HCT116 (cell line): ENCODE measurements around the gene FGD3. TPM values are rescaled to one million over a fixed set of nuclear protein-coding genes. Genes with fewer than 3 reads are reported as not detected.
"Not testable (repeated sequence)": the region's sequence is repeated elsewhere in the genome, so short reads cannot be mapped to it uniquely, and the experiment has no call there.

Experiments used
- ATAC-seq: fragments of 200-7000 bp; cut with Tn5 transposase; 2 replicates; pipeline ENCODE4 v1.9.1; 2020; ENCODE audit warnings: mild to moderate bottlenecking, moderate library complexity
- Bru-seq: library from RNA; stranded (reverse); fragments of 400-500 nt; gene quantifications from one replicate; lab custom pipeline; 2021; lab: Mats Ljungman, UMichigan
- BruChase-seq, 2 experiments: library from RNA; stranded (reverse); fragments of 400-500 nt; gene quantifications; one replicate each; lab custom pipeline; 2021; lab: Mats Ljungman, UMichigan
- BruUV-seq: library from RNA; stranded (reverse); fragments of 400-500 nt; replicated peaks from 2 replicates; lab custom pipeline; 2021; lab: Mats Ljungman, UMichigan
- CTCF ChIA-PET: fragments of 300-600 bp; sonication (Branson Sonifier 250); formaldehyde crosslinking; loops from one replicate; lab custom pipeline; 2021; ENCODE audit warnings: antibody characterized with exemption; lab: Charles Lee
- POLR2A ChIA-PET: fragments of 300-600, 350-600 bp; sonication (Branson Sonifier 250); formaldehyde crosslinking; loops from one replicate; lab custom pipeline; 2021; ENCODE audit warnings: antibody characterized with exemption; lab: Charles Lee
- RAD21 ChIA-PET, 2 experiments: fragments of 300-600 bp; sonication (Branson Sonifier 250); formaldehyde crosslinking; loops; one replicate each; lab custom pipeline; 2023; ENCODE audit warnings: low total read pairs in 2 of 2; ENCODE audit not compliant: uncharacterized antibody in 2 of 2, unreplicated experiment in 2 of 2, low non-redundant PET in 1 of 2; lab: Charles Lee
- DNase-seq: peaks from one replicate; pipeline ENCODE4 v3.0.0-alpha.2; 2010; ENCODE audit warnings: low read depth, low spot score
- H2AFZ ChIP-seq: fragments of 200-600 bp; shearing (Covaris generic), sonication (generic); 2 replicates; pipeline ENCODE4 v1.6.1; 2017; ENCODE audit warnings: low read depth, mixed run types, mixed read lengths, antibody characterized with exemption, low read length; ENCODE audit not compliant: poor library complexity, severe bottlenecking
- H3K27ac ChIP-seq: 2 replicates; pipeline ENCODE4 v1.5.1; 2012; ENCODE audit warnings: low read depth, low read length
- H3K27me3 ChIP-seq: fragments of 200-600 bp; sonication (generic); 2 replicates; pipeline ENCODE4 v1.6.1; 2016; ENCODE audit warnings: mixed run types, low read length, mixed read lengths; ENCODE audit not compliant: insufficient read depth
- H3K36me3 ChIP-seq, 2 experiments: fragments of 200-500 bp in 1 of 2; fragments of 200-600 bp in 1 of 2; sonication (Bioruptor generic) in 1 of 2; sonication (generic) in 1 of 2; 2 replicates each; pipeline versions ENCODE4 v1.5.1 to v1.6.1; 2014 to 2016; ENCODE audit warnings: low read length in 2 of 2, inconsistent platforms in 1 of 2, mixed read lengths in 1 of 2, mixed run types in 1 of 2; ENCODE audit not compliant: insufficient read depth in 2 of 2, control insufficient read depth in 1 of 2
- H3K4me1 ChIP-seq, 2 experiments: fragments of 200-600 bp in 1 of 2; sonication (generic) in 1 of 2; 2 replicates each; pipeline versions ENCODE4 v1.5.1 to v1.6.1; 2012 to 2017; ENCODE audit warnings: low read length in 2 of 2, inconsistent platforms in 1 of 2, mild to moderate bottlenecking in 1 of 2, mixed read lengths in 1 of 2, mixed run types in 1 of 2, moderate library complexity in 1 of 2; ENCODE audit not compliant: insufficient read depth in 2 of 2, control insufficient read depth in 1 of 2
- H3K4me2 ChIP-seq: fragments of 200-600 bp; sonication (generic); 2 replicates; pipeline ENCODE4 v1.6.1; 2017; ENCODE audit warnings: mixed run types, low read length, mixed read lengths
- H3K4me3 ChIP-seq, 2 experiments: fragments of 200-600 bp in 1 of 2; sonication (generic) in 1 of 2; replicated peaks in 1 of 2; 2 replicates each; pipeline ENCODE4 v1.5.1; 2011 to 2016; ENCODE audit warnings: low read length in 2 of 2, control low read depth in 1 of 2, low read depth in 1 of 2, mild to moderate bottlenecking in 1 of 2, mixed read lengths in 1 of 2, mixed run types in 1 of 2
- H3K79me2 ChIP-seq: fragments of 200-600 bp; sonication (generic); 2 replicates; pipeline ENCODE4 v1.6.1; 2017; ENCODE audit warnings: mild to moderate bottlenecking, mixed run types, low read length, moderate library complexity, mixed read lengths; ENCODE audit not compliant: insufficient read depth
- H3K9ac ChIP-seq: fragments of 200-600 bp; sonication (generic); 2 replicates; pipeline ENCODE4 v1.6.1; 2016; ENCODE audit warnings: low read length, mixed read lengths
- H3K9me2 ChIP-seq: fragments of 200-600 bp; sonication (generic), shearing (Covaris generic); 2 replicates; pipeline ENCODE4 v1.6.1; 2017; ENCODE audit warnings: mixed run types, mild to moderate bottlenecking, moderate library complexity; ENCODE audit not compliant: insufficient read depth
- H3K9me3 ChIP-seq, 2 experiments: fragments of 200-500 bp in 1 of 2; fragments of 200-600 bp in 1 of 2; sonication (Bioruptor generic) in 1 of 2; sonication (generic) in 1 of 2; 2 replicates each; pipeline ENCODE4 v1.6.1; 2014 to 2017; ENCODE audit warnings: low read length in 2 of 2, mixed read lengths in 2 of 2, inconsistent platforms in 1 of 2, low read depth in 1 of 2, mild to moderate bottlenecking in 1 of 2, mixed run types in 1 of 2, moderate library complexity in 1 of 2; ENCODE audit not compliant: control insufficient read depth in 1 of 2, insufficient read depth in 1 of 2
- H4K20me1 ChIP-seq: fragments of 200-600 bp; sonication (generic), shearing (Covaris generic); 2 replicates; pipeline ENCODE4 v1.6.1; 2017; ENCODE audit warnings: mixed run types, mild to moderate bottlenecking, moderate library complexity; ENCODE audit not compliant: insufficient read depth
- CBX3 ChIP-seq: IDR thresholded peaks from 2 replicates; pipeline ENCODE4 v1.6.1; 2012; ENCODE audit warnings: low read depth
- CEBPB ChIP-seq: IDR thresholded peaks from 2 replicates; pipeline ENCODE4 v1.6.1; 2012; ENCODE audit warnings: low read depth
- EZH2 ChIP-seq: fragments of 200-600 bp; sonication (generic); IDR thresholded peaks from 2 replicates; pipeline ENCODE4 v1.6.1; 2017; ENCODE audit warnings: antibody characterized with exemption, mixed run types
- JUND ChIP-seq: IDR thresholded peaks from 2 replicates; pipeline ENCODE4 v1.6.1; 2012
- POLR2AphosphoS5 ChIP-seq: IDR thresholded peaks from 2 replicates; pipeline ENCODE4 v1.6.1; 2011; ENCODE audit warnings: mild to moderate bottlenecking, low read depth, low read length, moderate library complexity
- SP1 ChIP-seq: IDR thresholded peaks from 2 replicates; pipeline ENCODE4 v1.6.1; 2012; ENCODE audit warnings: low read depth
- ZFX ChIP-seq: fragments of 450-650 bp; IDR thresholded peaks from 2 replicates; pipeline ENCODE4 v1.6.1; 2017
- ZNF274 ChIP-seq: fragments of 200-500 bp; sonication (Bioruptor generic); IDR thresholded peaks from 2 replicates; pipeline ENCODE4 v1.6.1; 2014; ENCODE audit warnings: mild to moderate bottlenecking, low read depth, low read length, inconsistent platforms
- intact Hi-C: fragments of 100-400 bp; cut with micrococcal nuclease; formaldehyde crosslinking; loops from 2 replicates; pipeline ENCODE4 v1.10.0; 2022
- long read RNA-seq: library from polyadenylated mRNA; unstranded; transcript quantifications from one replicate; pipeline ENCODE4 v2.0.0, GENCODE V29; 2021; ENCODE audit not compliant: unreplicated experiment
- polyA plus RNA-seq: library from polyadenylated mRNA; unstranded; fragments of >200 nt; gene quantifications from 2 replicates; pipeline ENCODE4 v1.2.1, GENCODE V29; 2012; ENCODE audit warnings: missing spikeins
- total RNA-seq: library from RNA; stranded (reverse); gene quantifications from one replicate; pipeline ENCODE4 v1.2.1, GENCODE V29; 2021; ENCODE audit not compliant: unreplicated experiment
- TF ChIP-seq, protein P1 (sequence below), 3 experiments: fragments of 200-600 bp in 1 of 3; sonication (generic) in 1 of 3; IDR thresholded peaks in 2 of 3; conservative IDR thresholded peaks in 1 of 3; 2 replicates each; pipeline ENCODE4 v1.5.1; 2012 to 2017; ENCODE audit warnings: low read depth in 2 of 3, low read length in 2 of 3, antibody characterized with exemption in 1 of 3, borderline replicate concordance in 1 of 3, control low read depth in 1 of 3, mild to moderate bottlenecking in 1 of 3, mixed read lengths in 1 of 3, mixed run types in 1 of 3, moderate library complexity in 1 of 3; ENCODE audit not compliant: insufficient read depth in 1 of 3
- TF ChIP-seq, protein P2 (sequence below): IDR thresholded peaks from 2 replicates; pipeline ENCODE4 v1.6.1; 2012

FGD3 gene, protein sequence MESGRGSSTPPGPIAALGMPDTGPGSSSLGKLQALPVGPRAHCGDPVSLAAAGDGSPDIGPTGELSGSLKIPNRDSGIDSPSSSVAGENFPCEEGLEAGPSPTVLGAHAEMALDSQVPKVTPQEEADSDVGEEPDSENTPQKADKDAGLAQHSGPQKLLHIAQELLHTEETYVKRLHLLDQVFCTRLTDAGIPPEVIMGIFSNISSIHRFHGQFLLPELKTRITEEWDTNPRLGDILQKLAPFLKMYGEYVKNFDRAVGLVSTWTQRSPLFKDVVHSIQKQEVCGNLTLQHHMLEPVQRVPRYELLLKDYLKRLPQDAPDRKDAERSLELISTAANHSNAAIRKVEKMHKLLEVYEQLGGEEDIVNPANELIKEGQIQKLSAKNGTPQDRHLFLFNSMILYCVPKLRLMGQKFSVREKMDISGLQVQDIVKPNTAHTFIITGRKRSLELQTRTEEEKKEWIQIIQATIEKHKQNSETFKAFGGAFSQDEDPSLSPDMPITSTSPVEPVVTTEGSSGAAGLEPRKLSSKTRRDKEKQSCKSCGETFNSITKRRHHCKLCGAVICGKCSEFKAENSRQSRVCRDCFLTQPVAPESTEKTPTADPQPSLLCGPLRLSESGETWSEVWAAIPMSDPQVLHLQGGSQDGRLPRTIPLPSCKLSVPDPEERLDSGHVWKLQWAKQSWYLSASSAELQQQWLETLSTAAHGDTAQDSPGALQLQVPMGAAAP
- total RNA-seq (3.3 TPM), Bru-seq, nascent RNA (percentile 25 among the genes with signal in this experiment), BruChase-seq, experiment 1, labeled RNA remaining after a 6-hour chase (percentile 21 among the genes with signal in this experiment), BruChase-seq, experiment 2, labeled RNA remaining after a 2-hour chase (percentile 24 among the genes with signal in this experiment)
- 2.3 and 2.7 TPM in 2 replicates for polyA plus RNA-seq
- long read RNA-seq, partial matches to known transcripts: 6 of 8 reads
- long read RNA-seq, other reads (novel, unspliced or antisense): 2 of 8 reads

DNA sequence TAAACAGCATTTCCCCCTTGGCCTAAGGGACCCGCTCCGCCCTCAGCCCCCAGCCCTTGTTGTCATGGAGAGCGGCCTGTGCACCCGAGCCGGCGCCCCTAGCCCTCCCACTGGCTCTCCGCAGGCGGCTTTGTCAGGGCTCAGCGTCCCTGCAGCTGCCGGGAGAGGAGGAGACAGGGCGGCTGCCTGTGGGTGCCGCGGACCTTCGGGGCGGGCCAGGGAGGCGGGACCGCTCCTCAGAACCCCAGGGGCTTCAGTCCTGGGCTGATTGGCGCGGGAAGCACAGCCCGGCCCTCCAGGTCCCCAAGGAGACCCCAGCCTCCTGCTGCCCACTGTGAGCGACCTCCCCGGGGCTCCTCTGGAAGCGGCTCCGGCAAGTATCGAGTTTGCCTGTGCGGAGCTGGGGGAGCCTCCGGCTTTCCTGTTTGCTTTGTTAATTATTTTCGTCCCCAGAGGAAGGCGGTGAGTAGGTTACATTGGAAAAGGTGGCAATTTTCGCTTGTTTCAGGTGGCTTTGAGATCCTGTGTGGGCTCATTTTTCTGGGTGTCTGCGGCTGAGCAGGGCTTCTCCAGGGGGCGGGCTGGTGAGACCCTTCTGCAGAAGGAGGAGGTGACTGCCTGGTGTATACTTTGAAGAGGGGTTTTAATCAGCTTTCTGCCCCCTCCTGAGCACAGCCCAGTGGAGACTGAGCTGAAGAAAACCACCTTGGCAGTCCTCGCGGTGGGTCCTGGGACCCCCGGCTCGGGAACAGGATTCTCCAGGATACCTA, at the start of gene FGD3:
Gene FGD3, plus strand, starts transcription at position 256 of the 770 bp plus-strand sequence. CDS start 28,734 bp downstream, outside the sequence.
- H3K27me3 ChIP-seq: no peaks in the 10 kb centered on the region
- TF ChIP-seq, protein P1, sequence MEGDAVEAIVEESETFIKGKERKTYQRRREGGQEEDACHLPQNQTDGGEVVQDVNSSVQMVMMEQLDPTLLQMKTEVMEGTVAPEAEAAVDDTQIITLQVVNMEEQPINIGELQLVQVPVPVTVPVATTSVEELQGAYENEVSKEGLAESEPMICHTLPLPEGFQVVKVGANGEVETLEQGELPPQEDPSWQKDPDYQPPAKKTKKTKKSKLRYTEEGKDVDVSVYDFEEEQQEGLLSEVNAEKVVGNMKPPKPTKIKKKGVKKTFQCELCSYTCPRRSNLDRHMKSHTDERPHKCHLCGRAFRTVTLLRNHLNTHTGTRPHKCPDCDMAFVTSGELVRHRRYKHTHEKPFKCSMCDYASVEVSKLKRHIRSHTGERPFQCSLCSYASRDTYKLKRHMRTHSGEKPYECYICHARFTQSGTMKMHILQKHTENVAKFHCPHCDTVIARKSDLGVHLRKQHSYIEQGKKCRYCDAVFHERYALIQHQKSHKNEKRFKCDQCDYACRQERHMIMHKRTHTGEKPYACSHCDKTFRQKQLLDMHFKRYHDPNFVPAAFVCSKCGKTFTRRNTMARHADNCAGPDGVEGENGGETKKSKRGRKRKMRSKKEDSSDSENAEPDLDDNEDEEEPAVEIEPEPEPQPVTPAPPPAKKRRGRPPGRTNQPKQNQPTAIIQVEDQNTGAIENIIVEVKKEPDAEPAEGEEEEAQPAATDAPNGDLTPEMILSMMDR (IDR thresholded peaks at IDR 0.05 in 2 of 3, conservative IDR thresholded peaks at IDR 0.05 in 1 of 3; ENCODE audit: borderline replicate concordance in 1 of 3, insufficient read depth in 1 of 3, low read depth in 2 of 3, low read length in 2 of 3): no peak
- TF ChIP-seq ZNF274: no peak
- no peak for TF ChIP-seq POLR2AphosphoS5
- no peak for TF ChIP-seq JUND
- TF ChIP-seq, protein P2, sequence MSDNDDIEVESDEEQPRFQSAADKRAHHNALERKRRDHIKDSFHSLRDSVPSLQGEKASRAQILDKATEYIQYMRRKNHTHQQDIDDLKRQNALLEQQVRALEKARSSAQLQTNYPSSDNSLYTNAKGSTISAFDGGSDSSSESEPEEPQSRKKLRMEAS: no peak
- TF ChIP-seq ZFX: no peak
- TF ChIP-seq CBX3: no peak
- no peak for TF ChIP-seq CEBPB
- no peak for TF ChIP-seq EZH2
- no peak for TF ChIP-seq SP1
- intact Hi-C loops: no loop called here
- no peak within 1 kb of the TSS for H3K4me2 ChIP-seq
- H2AFZ ChIP-seq: no peak within 1 kb of the TSS
- DNase-seq (no peak), ATAC-seq (no peak)
- H3K79me2 ChIP-seq: no peaks in the 10 kb centered on the region
- no peaks in the 10 kb centered on the region for H3K4me1 ChIP-seq
- H3K36me3 ChIP-seq: no peaks in the 10 kb centered on the region
- ChIA-PET RAD21 (no interaction called here), POLR2A (no interaction called here), CTCF (no interaction called here)
- no peaks in the 10 kb centered on the region for H3K9me2 ChIP-seq
- no peak within 1 kb of the TSS for H3K27ac ChIP-seq
- no TSS peak for BruUV-seq
- H3K9me3 ChIP-seq: no peaks in the 10 kb centered on the region
- no peak within 1 kb of the TSS for H3K4me3 ChIP-seq
- H4K20me1 ChIP-seq: no peaks in the 10 kb centered on the region
- H3K9ac ChIP-seq: no peak within 1 kb of the TSS

DNA sequence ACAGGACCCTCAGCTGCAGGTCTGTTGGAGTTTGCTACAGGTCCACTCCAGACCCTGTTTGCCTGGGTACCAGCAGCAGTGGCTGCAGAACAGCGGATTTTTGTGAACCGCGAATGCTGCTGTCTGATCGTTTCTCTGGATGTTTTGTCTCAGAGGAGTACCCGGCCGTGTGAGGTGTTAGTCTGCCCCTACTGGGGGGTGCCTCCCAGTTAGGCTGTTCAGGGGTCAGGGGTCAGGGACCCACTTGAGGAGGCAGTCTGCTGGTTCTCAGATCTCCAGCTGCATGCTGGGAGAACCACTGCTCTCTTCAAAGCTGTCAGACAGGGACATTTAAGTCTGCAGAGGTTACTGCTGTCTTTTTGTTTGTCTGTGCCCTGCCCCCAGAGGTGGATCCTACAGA, 42.2 kb upstream of the FGD3 start:
- ATAC-seq, H3K79me2 ChIP-seq, H3K9ac ChIP-seq, H3K9me3 ChIP-seq, POLR2A ChIA-PET, RAD21 ChIA-PET, H3K4me2 ChIP-seq, H3K4me3 ChIP-seq, CTCF ChIA-PET, H3K27ac ChIP-seq, H3K36me3 ChIP-seq, H3K4me1 ChIP-seq, H2AFZ ChIP-seq, DNase-seq, H3K27me3 ChIP-seq, H4K20me1 ChIP-seq, BruUV-seq, H3K9me2 ChIP-seq: not testable (repeated sequence)
- intact Hi-C loops: loop anchor here (10.0 kb wide), 1 partner anchor 60 kb away; no protein-coding TSS in a partner anchor
